Mammary epithelial cell (primary cell): ENCODE results near the gene CEACAM19.

Experiments
- CTCF ChIP-seq, 2 donors: IDR thresholded peaks in 1 of 2; conservative IDR thresholded peaks in 1 of 2; 2 replicates each; pipeline ENCODE4 v1.5.1; 2011 to 2012; ENCODE audit warnings: inconsistent platforms in 2 of 2, low read length in 2 of 2, mild to moderate bottlenecking in 2 of 2, control low read depth in 1 of 2, low read depth in 1 of 2; ENCODE audit not compliant: insufficient read depth in 1 of 2; ENCODE audit errors: extremely low read depth in 1 of 2
- EZH2 ChIP-seq: IDR thresholded peaks from 2 replicates; pipeline ENCODE4 v1.6.1; 2012; ENCODE audit warnings: low read length, inconsistent platforms, borderline replicate concordance

GRCh38 chr19:44647144-44647543 lies 24.1 kb upstream of the CEACAM19 start:
- TF ChIP-seq CTCF (conservative IDR thresholded peaks at IDR 0.05 in 1 of 2, IDR thresholded peaks at IDR 0.05 in 1 of 2; ENCODE audit: extremely low read depth in 1 of 2, insufficient read depth in 1 of 2, low read depth in 1 of 2, low read length in 2 of 2) (no peak), EZH2 (no peak)
